Tibial nerve (tissue), 3 donors: ENCODE data around the gene KLHL26.

Experiments used
- CTCF ChIP-seq, 5 experiments: fragments of 200-600 bp in 3 of 5; fragments of 450-650 bp in 2 of 5; sonication (generic) in 3 of 5; IDR thresholded peaks; one replicate each; pipeline ENCODE4 v1.5.1; 2016 to 2019; ENCODE audit warnings: antibody characterized with exemption in 5 of 5, mild to moderate bottlenecking in 3 of 5, moderate library complexity in 2 of 5
- POLR2A ChIP-seq, 2 donors: fragments of 450-650 bp; IDR thresholded peaks; one replicate each; pipeline ENCODE4 v1.6.1; 2017; ENCODE audit warnings: antibody characterized with exemption in 2 of 2, mild to moderate bottlenecking in 2 of 2, moderate library complexity in 2 of 2

GRCh38 chr19:18662972-18663732 is 26.3 kb downstream of the KLHL26 start:
- TF ChIP-seq POLR2A (IDR thresholded peaks at IDR 0.05): no peak
- TF ChIP-seq CTCF (IDR thresholded peaks at IDR 0.05): no peak
